K562 (cell line): ENCODE data around the gene VWA8. TPM values are rescaled to one million over a fixed set of nuclear protein-coding genes. Genes with fewer than 3 reads are reported as not detected.

ENCODE experiments used
- ATAC-seq: fragments of 200-7000 bp; cut with Tn5 transposase; 3 replicates; pipeline ENCODE4 v1.9.1; 2020; ENCODE audit warnings: moderate library complexity
- BruUV-seq: library from RNA; stranded (reverse); fragments of 400-500 nt; replicated peaks from 2 replicates; lab custom pipeline; 2021; lab: Mats Ljungman, UMichigan
- CTCF ChIA-PET: fragments of 300-600 bp; formaldehyde crosslinking; extraction: SDS; loops from one replicate; lab custom pipeline; 2021; ENCODE audit warnings: low intra/inter-chr PET ratio; lab: Yijun Ruan, JAX
- POLR2A ChIA-PET: fragments of 300-600, 350-650 bp; sonication (Branson Sonifier 250); formaldehyde crosslinking; extraction: SDS; loops from one replicate; lab custom pipeline; 2021; ENCODE audit warnings: antibody characterized with exemption, inconsistent platforms; lab: Yijun Ruan, JAX
- DNase-seq, 4 experiments: peaks; one replicate each; pipeline versions ENCODE4 v3.0.0 to v3.0.0-alpha.2; 2011 to 2018; ENCODE audit warnings: low spot score in 3 of 4, mixed read lengths in 3 of 4; ENCODE audit errors: extremely low read depth in 1 of 4
- FAIRE-seq: peaks from 2 replicates; lab custom pipeline; 2011; peaks lifted over from hg19 to GRCh38; lab: Jason Lieb, UNC
- H2AFZ ChIP-seq: 2 replicates; pipeline ENCODE4 v1.6.0; 2011; ENCODE audit warnings: low read depth, low read length, control low read depth, inconsistent platforms
- H3K27ac ChIP-seq: fragments of 200-600 bp; 3 replicates; pipeline ENCODE4 v1.8.0; 2011; ENCODE audit warnings: low read depth, mild to moderate bottlenecking, control low read depth, inconsistent platforms, low read length, moderate library complexity, mixed read lengths; ENCODE audit errors: extremely low read depth
- H3K27me3 ChIP-seq, 2 experiments: fragments of 300-600 bp in 1 of 2; 2 replicates in 1 of 2; 3 replicates in 1 of 2; pipeline versions ENCODE4 v1.6.0 to v1.8.0; 2011; ENCODE audit warnings: inconsistent platforms in 2 of 2, low read length in 2 of 2, mild to moderate bottlenecking in 1 of 2, mixed read lengths in 1 of 2, moderate library complexity in 1 of 2; ENCODE audit not compliant: control insufficient read depth in 2 of 2, insufficient read depth in 2 of 2
- H3K36me3 ChIP-seq: fragments of 300-600 bp; 3 replicates; pipeline ENCODE4 v1.8.0; 2011; ENCODE audit warnings: mild to moderate bottlenecking, low read length, inconsistent platforms; ENCODE audit not compliant: control insufficient read depth, insufficient read depth
- H3K4me1 ChIP-seq, 2 experiments: fragments of 200-600 bp in 1 of 2; replicated peaks in 1 of 2; 2 replicates in 1 of 2; 3 replicates in 1 of 2; pipeline versions ENCODE4 v1.5.1 to v1.8.0; 2011; ENCODE audit warnings: inconsistent platforms in 2 of 2, low read length in 2 of 2, mild to moderate bottlenecking in 1 of 2, mixed read lengths in 1 of 2, moderate library complexity in 1 of 2; ENCODE audit not compliant: control insufficient read depth in 2 of 2, insufficient read depth in 2 of 2
- H3K4me2 ChIP-seq: 2 replicates; pipeline ENCODE4 v1.6.1; 2011; ENCODE audit warnings: low read length, control low read depth, inconsistent platforms, mixed read lengths; ENCODE audit not compliant: insufficient read depth
- H3K4me3 ChIP-seq: fragments of 200-600 bp; sonication (generic), shearing (Covaris generic); 2 replicates; pipeline ENCODE4 v1.5.1; 2016; ENCODE audit warnings: control low read depth, inconsistent platforms
- H3K79me2 ChIP-seq: fragments of 200-600 bp; 3 replicates; pipeline ENCODE4 v1.8.0; 2011; ENCODE audit warnings: low read length, inconsistent platforms; ENCODE audit not compliant: control insufficient read depth, insufficient read depth
- H3K9ac ChIP-seq, 2 experiments: 2 replicates each; pipeline versions ENCODE4 v1.6.0 to v1.6.1; 2011; ENCODE audit warnings: low read depth in 2 of 2, low read length in 2 of 2, control low read depth in 1 of 2, inconsistent platforms in 1 of 2, mild to moderate bottlenecking in 1 of 2, mixed read lengths in 1 of 2; ENCODE audit not compliant: insufficient read depth in 1 of 2
- H3K9me1 ChIP-seq: one replicate; pipeline ENCODE4 v1.6.0; 2011; ENCODE audit warnings: inconsistent platforms, mild to moderate bottlenecking, low read length, moderate library complexity; ENCODE audit not compliant: control insufficient read depth, insufficient read depth
- H3K9me3 ChIP-seq: replicated peaks from 2 replicates; pipeline ENCODE4 v1.5.1; 2011; ENCODE audit warnings: low read depth, low read length, inconsistent platforms; ENCODE audit not compliant: control insufficient read depth, insufficient read depth
- H4K20me1 ChIP-seq: replicated peaks from 2 replicates; pipeline ENCODE4 v1.6.1; 2011; ENCODE audit warnings: low read length, inconsistent platforms, mixed read lengths; ENCODE audit not compliant: control insufficient read depth, insufficient read depth
- BACH1 ChIP-seq: fragments of 200-800 bp; sonication (Bioruptor generic); IDR thresholded peaks from 2 replicates; pipeline ENCODE4 v1.6.1; 2016; ENCODE audit warnings: missing genetic modification characterization, missing compliant biosample characterization
- NFXL1 ChIP-seq: fragments of 450-650 bp; formaldehyde crosslinking; IDR thresholded peaks from 2 replicates; pipeline ENCODE4 v1.4.0; 2021; ENCODE audit warnings: mild to moderate bottlenecking
- PRPF4 ChIP-seq: fragments of 200-400 bp; formaldehyde crosslinking; IDR thresholded peaks from one replicate; pipeline ENCODE4 v1.6.1; 2017; ENCODE audit warnings: low read length, low read depth, mild to moderate bottlenecking; ENCODE audit not compliant: insufficient read depth, poor library complexity, severe bottlenecking
- RNF219 ChIP-seq: fragments of 250-450 bp; sonication (Bioruptor Pico); IDR thresholded peaks from 2 replicates; pipeline ENCODE4 v1.5.0; 2022; ENCODE audit warnings: mild to moderate bottlenecking
- TBL1XR1 ChIP-seq, 2 experiments: IDR thresholded peaks; 2 replicates each; pipeline ENCODE4 v1.6.1; 2012; ENCODE audit warnings: improper control_type of control experiment in 2 of 2, low read length in 2 of 2, mild to moderate bottlenecking in 1 of 2
- ZC3H4 ChIP-seq: sonication (generic); formaldehyde crosslinking; IDR thresholded peaks from 2 replicates; pipeline ENCODE4 v1.9.0; 2021; ENCODE audit warnings: missing genetic modification reagents, borderline replicate concordance
- WGBS: fragments of 100-300 bp; shearing (Covaris generic); methylation state at CpG from one replicate; pipeline ENCODE4 v1.1.6; 2016; ENCODE audit warnings: low coverage, mixed read lengths; ENCODE audit not compliant: insufficient coverage; ENCODE audit errors: missing lambda C conversion rate; 5-methylcytosine and 5-hydroxymethylcytosine counted together
- in situ Hi-C: fragments of 300-500 bp; cut with MboI; formaldehyde crosslinking; loops from 4 replicates; pipeline ENCODE4 v1.15.0; 2018; ENCODE audit warnings: inconsistent platforms, mixed read lengths
- intact Hi-C: fragments of 100-400 bp; cut with micrococcal nuclease; formaldehyde crosslinking; loops from 2 replicates; pipeline ENCODE4 v1.14.2; 2022
- polyA plus RNA-seq, 8 experiments: library from polyadenylated mRNA; depleted of rRNA in 4 of 8; stranded (reverse) in 5 of 8; unstranded in 3 of 8; fragments of >200 nt; fragmentation: Nextera tagmentation in 2 of 8; fragmentation: Illumina TruSeq in 1 of 8; extraction: Ambion mirVana in 2 of 8; extraction: Trizol in 1 of 8; gene quantifications; 2 replicates each; pipeline versions ENCODE4 v1.2.1 to v1.2.3, GENCODE V29; 2011 to 2014; ENCODE audit warnings: inconsistent platforms in 1 of 8, missing spikeins in 1 of 8
- total RNA-seq, 7 experiments: library from RNA; depleted of rRNA in 6 of 7; stranded (reverse); fragments of >200 nt in 6 of 7; fragmentation: Illumina TruSeq in 2 of 7; extraction: Trizol in 2 of 7; gene quantifications; 2 replicates each; pipeline versions ENCODE4 v1.2.1 to v1.2.3, GENCODE V29; 2011 to 2021; ENCODE audit warnings: low replicate concordance in 1 of 7
- TF ChIP-seq, protein P1 (sequence below): fragments of 250-450 bp; sonication (Bioruptor Pico); IDR thresholded peaks from 2 replicates; pipeline ENCODE4 v1.4.0; 2020
- TF ChIP-seq, protein P2 (sequence below): sonication (generic); formaldehyde crosslinking; IDR thresholded peaks from 2 replicates; pipeline ENCODE4 v1.8.0; 2023; ENCODE audit warnings: missing genetic modification reagents, mild to moderate bottlenecking, borderline replicate concordance

The VWA8 gene
- total and polyA plus RNA-seq, 9 of the 15 experiments (the other 6 are each of a cell fraction or from before 2014, with no cell fraction given) = 2.1 to 18.5 (median 13.3) TPM

- Histone ChIP-seq H3K4me3 (no peak overlapping the region), H2AFZ (no peak overlapping the region), H3K36me3 (no peaks in the 10 kb centered on the region), H3K9me1 (no peaks in the 10 kb centered on the region), H3K4me1 (no peaks in the 10 kb centered on the region), H3K27ac (no peak overlapping the region), H3K27me3 (no peaks in the 10 kb centered on the region), H3K4me2 (no peak overlapping the region), H3K9me3 (no peaks in the 10 kb centered on the region), H3K79me2 (no peaks in the 10 kb centered on the region), H3K9ac (no peak overlapping the region), H4K20me1 (no peaks in the 10 kb centered on the region)
- DNase-seq = no peak
- in situ Hi-C loops = no loop called here
- no TSS peak for BruUV-seq
- intact Hi-C loops = no loop called here
- CTCF ChIA-PET = no interaction called here
- no peak for FAIRE-seq
- 93% methylated on average over 7 of the region's 7 CpGs for WGBS
- no peak for ATAC-seq
- POLR2A ChIA-PET = no interaction called here
- TF ChIP-seq, protein P1, sequence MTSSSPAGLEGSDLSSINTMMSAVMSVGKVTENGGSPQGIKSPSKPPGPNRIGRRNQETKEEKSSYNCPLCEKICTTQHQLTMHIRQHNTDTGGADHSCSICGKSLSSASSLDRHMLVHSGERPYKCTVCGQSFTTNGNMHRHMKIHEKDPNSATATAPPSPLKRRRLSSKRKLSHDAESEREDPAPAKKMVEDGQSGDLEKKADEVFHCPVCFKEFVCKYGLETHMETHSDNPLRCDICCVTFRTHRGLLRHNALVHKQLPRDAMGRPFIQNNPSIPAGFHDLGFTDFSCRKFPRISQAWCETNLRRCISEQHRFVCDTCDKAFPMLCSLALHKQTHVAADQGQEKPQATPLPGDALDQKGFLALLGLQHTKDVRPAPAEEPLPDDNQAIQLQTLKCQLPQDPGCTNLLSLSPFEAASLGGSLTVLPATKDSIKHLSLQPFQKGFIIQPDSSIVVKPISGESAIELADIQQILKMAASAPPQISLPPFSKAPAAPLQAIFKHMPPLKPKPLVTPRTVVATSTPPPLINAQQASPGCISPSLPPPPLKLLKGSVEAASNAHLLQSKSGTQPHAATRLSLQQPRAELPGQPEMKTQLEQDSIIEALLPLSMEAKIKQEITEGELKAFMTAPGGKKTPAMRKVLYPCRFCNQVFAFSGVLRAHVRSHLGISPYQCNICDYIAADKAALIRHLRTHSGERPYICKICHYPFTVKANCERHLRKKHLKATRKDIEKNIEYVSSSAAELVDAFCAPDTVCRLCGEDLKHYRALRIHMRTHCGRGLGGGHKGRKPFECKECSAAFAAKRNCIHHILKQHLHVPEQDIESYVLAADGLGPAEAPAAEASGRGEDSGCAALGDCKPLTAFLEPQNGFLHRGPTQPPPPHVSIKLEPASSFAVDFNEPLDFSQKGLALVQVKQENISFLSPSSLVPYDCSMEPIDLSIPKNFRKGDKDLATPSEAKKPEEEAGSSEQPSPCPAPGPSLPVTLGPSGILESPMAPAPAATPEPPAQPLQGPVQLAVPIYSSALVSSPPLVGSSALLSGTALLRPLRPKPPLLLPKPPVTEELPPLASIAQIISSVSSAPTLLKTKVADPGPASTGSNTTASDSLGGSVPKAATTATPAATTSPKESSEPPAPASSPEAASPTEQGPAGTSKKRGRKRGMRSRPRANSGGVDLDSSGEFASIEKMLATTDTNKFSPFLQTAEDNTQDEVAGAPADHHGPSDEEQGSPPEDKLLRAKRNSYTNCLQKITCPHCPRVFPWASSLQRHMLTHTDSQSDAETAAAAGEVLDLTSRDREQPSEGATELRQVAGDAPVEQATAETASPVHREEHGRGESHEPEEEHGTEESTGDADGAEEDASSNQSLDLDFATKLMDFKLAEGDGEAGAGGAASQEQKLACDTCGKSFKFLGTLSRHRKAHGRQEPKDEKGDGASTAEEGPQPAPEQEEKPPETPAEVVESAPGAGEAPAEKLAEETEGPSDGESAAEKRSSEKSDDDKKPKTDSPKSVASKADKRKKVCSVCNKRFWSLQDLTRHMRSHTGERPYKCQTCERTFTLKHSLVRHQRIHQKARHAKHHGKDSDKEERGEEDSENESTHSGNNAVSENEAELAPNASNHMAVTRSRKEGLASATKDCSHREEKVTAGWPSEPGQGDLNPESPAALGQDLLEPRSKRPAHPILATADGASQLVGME = no peak
- no peak for TF ChIP-seq ZC3H4 (CRISPR knock-in tag)
- TF ChIP-seq PRPF4 = no peak
- TF ChIP-seq, protein P2, sequence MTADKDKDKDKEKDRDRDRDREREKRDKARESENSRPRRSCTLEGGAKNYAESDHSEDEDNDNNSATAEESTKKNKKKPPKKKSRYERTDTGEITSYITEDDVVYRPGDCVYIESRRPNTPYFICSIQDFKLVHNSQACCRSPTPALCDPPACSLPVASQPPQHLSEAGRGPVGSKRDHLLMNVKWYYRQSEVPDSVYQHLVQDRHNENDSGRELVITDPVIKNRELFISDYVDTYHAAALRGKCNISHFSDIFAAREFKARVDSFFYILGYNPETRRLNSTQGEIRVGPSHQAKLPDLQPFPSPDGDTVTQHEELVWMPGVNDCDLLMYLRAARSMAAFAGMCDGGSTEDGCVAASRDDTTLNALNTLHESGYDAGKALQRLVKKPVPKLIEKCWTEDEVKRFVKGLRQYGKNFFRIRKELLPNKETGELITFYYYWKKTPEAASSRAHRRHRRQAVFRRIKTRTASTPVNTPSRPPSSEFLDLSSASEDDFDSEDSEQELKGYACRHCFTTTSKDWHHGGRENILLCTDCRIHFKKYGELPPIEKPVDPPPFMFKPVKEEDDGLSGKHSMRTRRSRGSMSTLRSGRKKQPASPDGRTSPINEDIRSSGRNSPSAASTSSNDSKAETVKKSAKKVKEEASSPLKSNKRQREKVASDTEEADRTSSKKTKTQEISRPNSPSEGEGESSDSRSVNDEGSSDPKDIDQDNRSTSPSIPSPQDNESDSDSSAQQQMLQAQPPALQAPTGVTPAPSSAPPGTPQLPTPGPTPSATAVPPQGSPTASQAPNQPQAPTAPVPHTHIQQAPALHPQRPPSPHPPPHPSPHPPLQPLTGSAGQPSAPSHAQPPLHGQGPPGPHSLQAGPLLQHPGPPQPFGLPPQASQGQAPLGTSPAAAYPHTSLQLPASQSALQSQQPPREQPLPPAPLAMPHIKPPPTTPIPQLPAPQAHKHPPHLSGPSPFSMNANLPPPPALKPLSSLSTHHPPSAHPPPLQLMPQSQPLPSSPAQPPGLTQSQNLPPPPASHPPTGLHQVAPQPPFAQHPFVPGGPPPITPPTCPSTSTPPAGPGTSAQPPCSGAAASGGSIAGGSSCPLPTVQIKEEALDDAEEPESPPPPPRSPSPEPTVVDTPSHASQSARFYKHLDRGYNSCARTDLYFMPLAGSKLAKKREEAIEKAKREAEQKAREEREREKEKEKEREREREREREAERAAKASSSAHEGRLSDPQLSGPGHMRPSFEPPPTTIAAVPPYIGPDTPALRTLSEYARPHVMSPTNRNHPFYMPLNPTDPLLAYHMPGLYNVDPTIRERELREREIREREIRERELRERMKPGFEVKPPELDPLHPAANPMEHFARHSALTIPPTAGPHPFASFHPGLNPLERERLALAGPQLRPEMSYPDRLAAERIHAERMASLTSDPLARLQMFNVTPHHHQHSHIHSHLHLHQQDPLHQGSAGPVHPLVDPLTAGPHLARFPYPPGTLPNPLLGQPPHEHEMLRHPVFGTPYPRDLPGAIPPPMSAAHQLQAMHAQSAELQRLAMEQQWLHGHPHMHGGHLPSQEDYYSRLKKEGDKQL (CRISPR knock-in tag) = no peak
- TF ChIP-seq NFXL1 = no peak
- TF ChIP-seq TBL1XR1 (IDR thresholded peaks at IDR 0.05; ENCODE audit: low read length in 2 of 2) = no peak
- no peak for TF ChIP-seq BACH1
- no peak for TF ChIP-seq RNF219
These were observed 321.5 kb downstream of the VWA8 start for GRCh38 chr13:41639237-41639904.
